ENCODE data around the gene ATG3. TPM values are rescaled to one million over a fixed set of nuclear protein-coding genes. Genes with fewer than 3 reads are reported as not detected.

Gene ATG3
- total and polyA plus RNA-seq, 2 of the 8 experiments (the other 6 are each of a cell fraction or from before 2014, with no cell fraction given): 27.3 to 55.3 TPM

DNA sequence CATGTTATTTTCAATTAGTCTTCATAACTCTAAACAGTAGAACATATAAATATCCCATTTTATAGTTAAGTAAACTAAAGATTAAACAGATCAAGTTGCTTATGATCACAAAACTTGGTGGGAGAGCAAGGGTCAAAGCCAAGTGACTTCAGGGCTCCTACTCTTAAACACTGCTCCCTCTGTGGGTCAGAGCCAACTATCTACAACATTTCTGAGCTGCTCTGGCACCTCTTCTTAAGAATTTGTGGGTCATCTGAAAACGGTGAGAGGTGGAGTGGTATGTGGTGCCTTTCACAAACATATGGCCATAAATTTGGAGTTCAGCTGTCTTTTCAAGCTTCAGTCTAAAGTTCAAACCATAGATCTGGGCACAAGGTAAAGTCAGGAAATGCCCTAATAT, 10.9 kb downstream of the ATG3 start (continued):
- no peak for TF ChIP-seq POLR2AphosphoS5 (IDR thresholded peaks at IDR 0.05; ENCODE audit: low read depth, low read length)
- TF ChIP-seq BRCA1 (IDR thresholded peaks at IDR 0.05; ENCODE audit: low read depth, low read length): no peak
- TF ChIP-seq, protein P1, sequence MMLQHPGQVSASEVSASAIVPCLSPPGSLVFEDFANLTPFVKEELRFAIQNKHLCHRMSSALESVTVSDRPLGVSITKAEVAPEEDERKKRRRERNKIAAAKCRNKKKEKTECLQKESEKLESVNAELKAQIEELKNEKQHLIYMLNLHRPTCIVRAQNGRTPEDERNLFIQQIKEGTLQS (IDR thresholded peaks at IDR 0.05; ENCODE audit: insufficient read depth, low read depth, low read length): no peak
- TF ChIP-seq RAD21 (IDR thresholded peaks at IDR 0.05 in 1 of 2, conservative IDR thresholded peaks at IDR 0.05 in 1 of 2; ENCODE audit: low read depth in 2 of 2, low read length in 2 of 2): peak in 1 of 2 experiments; percentile 33; a peak in 1 of 4 replicates
- no peak for TF ChIP-seq CHD2 (IDR thresholded peaks at IDR 0.05; ENCODE audit: low read length)
